Measurements from ENCODE around the gene ADRA2C.
A peak's percentile ranks its signal among the peaks of the same experiment; 100 is the strongest.

ADRA2C gene

DNA sequence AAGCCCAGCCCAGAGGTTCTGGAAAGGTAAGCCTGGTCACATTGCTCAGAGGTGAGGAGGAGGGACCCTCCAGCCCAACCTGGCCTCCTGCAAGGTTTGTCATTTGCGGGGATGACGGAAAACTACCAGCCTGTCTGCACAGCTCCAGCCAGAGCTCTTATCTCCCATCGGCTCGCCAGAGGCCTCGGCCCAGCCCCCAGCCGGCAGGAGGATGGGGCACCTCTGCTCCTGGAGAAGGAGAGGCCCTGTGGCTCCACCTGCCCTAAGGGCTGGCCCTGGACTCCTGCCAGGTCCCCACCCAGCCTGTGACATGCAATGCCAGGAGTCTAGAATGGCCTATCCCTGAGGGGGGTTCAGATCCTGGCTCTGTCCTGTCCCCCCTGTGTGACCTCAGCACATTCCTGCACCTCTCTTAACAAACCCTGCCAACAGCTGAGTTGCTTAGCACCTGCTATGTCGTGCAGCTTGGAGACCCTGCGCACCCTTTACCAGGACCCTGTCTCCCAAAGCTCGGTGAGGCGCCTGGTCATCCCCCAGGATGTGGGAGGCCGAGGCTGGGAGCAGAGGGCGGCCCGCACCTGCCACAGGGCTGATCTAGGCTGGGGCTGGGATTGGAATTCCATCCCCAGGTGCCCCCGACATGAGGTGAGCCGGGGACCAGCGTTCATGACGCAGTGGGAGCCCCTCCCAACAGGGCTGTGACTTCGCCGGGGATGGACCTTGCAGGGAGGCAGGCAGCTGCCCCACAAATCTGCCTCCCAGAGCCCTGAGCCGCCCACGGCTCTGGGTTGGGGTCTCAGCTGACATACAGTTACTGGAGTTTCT, 14.4 kb downstream of the ADRA2C start:
- H3K79me2 ChIP-seq (ENCODE audit: insufficient read depth, low read length), result no peaks in the 10 kb centered on the region
- H3K4me1 ChIP-seq (ENCODE audit: insufficient read depth, low read length), result no peaks in the 10 kb centered on the region
- H3K36me3 ChIP-seq (ENCODE audit: insufficient read depth, low read length), result no peaks in the 10 kb centered on the region
- DNase-seq (no peak), ATAC-seq (ENCODE audit: insufficient read depth, low read depth) (no peak)
- no peak for TF ChIP-seq EZH2 (IDR thresholded peaks at IDR 0.05; ENCODE audit: borderline replicate concordance, low read depth, low read length, severe bottlenecking)
- TF ChIP-seq, protein P1, sequence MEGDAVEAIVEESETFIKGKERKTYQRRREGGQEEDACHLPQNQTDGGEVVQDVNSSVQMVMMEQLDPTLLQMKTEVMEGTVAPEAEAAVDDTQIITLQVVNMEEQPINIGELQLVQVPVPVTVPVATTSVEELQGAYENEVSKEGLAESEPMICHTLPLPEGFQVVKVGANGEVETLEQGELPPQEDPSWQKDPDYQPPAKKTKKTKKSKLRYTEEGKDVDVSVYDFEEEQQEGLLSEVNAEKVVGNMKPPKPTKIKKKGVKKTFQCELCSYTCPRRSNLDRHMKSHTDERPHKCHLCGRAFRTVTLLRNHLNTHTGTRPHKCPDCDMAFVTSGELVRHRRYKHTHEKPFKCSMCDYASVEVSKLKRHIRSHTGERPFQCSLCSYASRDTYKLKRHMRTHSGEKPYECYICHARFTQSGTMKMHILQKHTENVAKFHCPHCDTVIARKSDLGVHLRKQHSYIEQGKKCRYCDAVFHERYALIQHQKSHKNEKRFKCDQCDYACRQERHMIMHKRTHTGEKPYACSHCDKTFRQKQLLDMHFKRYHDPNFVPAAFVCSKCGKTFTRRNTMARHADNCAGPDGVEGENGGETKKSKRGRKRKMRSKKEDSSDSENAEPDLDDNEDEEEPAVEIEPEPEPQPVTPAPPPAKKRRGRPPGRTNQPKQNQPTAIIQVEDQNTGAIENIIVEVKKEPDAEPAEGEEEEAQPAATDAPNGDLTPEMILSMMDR (IDR thresholded peaks at IDR 0.05; ENCODE audit: borderline replicate concordance, extremely low read depth, low read length, poor library complexity, severe bottlenecking), result no peak
- H3K4me2 ChIP-seq (ENCODE audit: insufficient read depth, low read length), result no peak overlapping the region
- no peak overlapping the region for H3K27ac ChIP-seq (ENCODE audit: low read length)
- no peaks in the 10 kb centered on the region for H3K27me3 ChIP-seq (ENCODE audit: insufficient read depth, low read length, poor library complexity)
- H3K9me3 ChIP-seq (ENCODE audit: insufficient read depth, low read length, severe bottlenecking), result no peaks in the 10 kb centered on the region
- no peak overlapping the region for H3K4me3 ChIP-seq (ENCODE audit: low read depth in 1 of 2, low read length in 2 of 2)
- no peak overlapping the region for H3K9ac ChIP-seq (ENCODE audit: low read depth, low read length)
- peaks cover 14% of the 10 kb centered on the region; the same call in 1 of the 2 replicates for H4K20me1 ChIP-seq (ENCODE audit: insufficient read depth, low read length)
- H2AFZ ChIP-seq (ENCODE audit: low read depth, low read length), result no peak overlapping the region

DNA sequence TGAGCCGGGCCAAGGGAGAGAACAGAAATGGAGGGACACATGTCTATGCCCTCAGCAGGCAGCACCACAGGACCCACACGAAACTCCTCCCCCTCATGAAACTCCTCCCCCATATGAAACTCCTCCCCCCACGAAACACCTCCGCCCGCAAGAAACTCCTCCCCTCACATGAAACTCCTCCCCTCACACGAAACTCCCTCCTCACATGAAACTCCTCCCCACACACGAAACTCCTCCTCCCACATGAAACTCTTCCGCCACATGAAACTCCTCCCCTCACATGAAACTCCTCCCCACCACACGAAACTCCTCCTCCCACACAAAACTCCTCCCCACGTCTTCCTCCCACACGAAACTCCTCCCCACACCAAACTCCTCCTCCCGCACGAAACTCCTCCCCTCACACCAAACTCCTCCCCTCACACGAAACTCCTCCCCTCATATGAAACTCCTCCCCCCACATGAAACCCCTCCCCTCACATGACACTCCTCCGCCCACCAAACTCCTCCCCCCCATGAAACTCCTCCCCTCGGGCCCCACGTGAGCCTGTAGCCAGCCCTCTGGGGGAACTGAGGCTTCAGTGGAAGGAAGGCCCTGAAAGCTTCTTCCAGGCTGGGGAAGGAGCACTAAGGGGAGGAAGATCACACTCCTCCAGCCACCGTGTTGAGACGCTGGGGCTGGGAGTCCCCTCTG, 15.2 kb downstream of the ADRA2C start:
- TF ChIP-seq, protein P1 (IDR thresholded peaks at IDR 0.05; ENCODE audit: borderline replicate concordance, extremely low read depth, low read length, poor library complexity, severe bottlenecking), result no peak
- TF ChIP-seq EZH2 (IDR thresholded peaks at IDR 0.05; ENCODE audit: borderline replicate concordance, low read depth, low read length, severe bottlenecking), result no peak
- Histone ChIP-seq H3K36me3 (ENCODE audit: insufficient read depth, low read length) (no peaks in the 10 kb centered on the region), H3K27me3 (ENCODE audit: insufficient read depth, low read length, poor library complexity) (no peaks in the 10 kb centered on the region), H3K27ac (ENCODE audit: low read length) (no peak overlapping the region), H2AFZ (ENCODE audit: low read depth, low read length) (no peak overlapping the region), H3K79me2 (ENCODE audit: insufficient read depth, low read length) (no peaks in the 10 kb centered on the region), H3K4me3 (ENCODE audit: low read depth in 1 of 2, low read length in 2 of 2) (no peak overlapping the region), H3K9ac (ENCODE audit: low read depth, low read length) (no peak overlapping the region), H4K20me1 (ENCODE audit: insufficient read depth, low read length) (peaks cover 14% of the 10 kb centered on the region; the same call in 1 of the 2 replicates), H3K4me1 (ENCODE audit: insufficient read depth, low read length) (no peaks in the 10 kb centered on the region), H3K9me3 (ENCODE audit: insufficient read depth, low read length, severe bottlenecking) (no peaks in the 10 kb centered on the region), H3K4me2 (ENCODE audit: insufficient read depth, low read length) (no peak overlapping the region)
- ATAC-seq (ENCODE audit: insufficient read depth, low read depth) (peak; percentile 39; the same call in 1 of the 3 replicates), DNase-seq (peak; percentile 4)

DNA sequence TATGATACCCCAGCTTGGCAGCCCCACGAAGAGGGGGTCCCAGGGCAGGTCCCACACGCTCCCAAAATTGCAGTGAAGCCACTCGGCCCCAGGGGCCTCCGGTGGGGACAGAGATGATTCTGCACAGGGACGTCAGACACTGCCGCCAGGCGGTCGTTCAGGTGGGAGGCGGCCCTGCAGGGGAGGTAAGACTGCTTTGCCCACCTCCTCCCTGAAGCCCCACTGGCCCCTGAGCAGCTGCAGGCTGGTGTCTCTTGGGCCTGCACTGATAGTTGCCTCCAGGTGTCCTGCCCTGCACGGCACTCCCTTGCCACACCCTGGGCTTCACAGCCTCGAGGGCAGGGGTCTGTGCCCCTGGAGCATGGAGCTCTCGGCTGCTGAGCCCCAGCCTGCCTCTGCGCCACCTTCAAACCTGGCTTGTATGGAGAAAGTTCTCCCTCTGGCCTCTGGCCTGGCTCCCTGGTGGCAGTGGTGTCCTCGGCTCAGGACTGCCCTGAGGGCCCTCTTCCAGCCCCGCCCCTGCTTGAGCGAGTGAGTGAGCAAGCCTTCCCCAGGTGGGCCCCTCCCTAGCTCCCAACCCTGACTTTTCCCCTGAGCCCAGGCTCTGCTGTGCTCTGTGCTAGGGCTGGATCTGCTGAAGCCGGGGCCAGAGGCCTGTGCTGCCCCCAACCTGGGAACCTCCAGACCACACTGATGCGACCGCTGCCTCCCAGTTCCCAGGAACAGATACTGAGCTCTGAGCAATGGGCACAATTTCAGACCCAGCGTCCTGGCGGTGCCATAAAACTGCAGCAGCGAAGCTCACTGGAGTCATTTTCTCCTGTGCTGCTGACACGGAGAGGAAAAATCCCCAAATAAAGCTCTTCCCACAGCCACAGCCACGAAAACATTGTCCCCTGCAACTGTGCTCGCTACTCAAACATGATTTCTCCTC, 16.1 kb downstream of the ADRA2C start:
- Histone ChIP-seq H3K79me2 (ENCODE audit: insufficient read depth, low read length) (no peaks in the 10 kb centered on the region), H2AFZ (ENCODE audit: low read depth, low read length) (no peak overlapping the region), H4K20me1 (ENCODE audit: insufficient read depth, low read length) (0 out of 2 replicates have a peak, but pooled peaks cover 14% of the 10 kb centered on the region), H3K36me3 (ENCODE audit: insufficient read depth, low read length) (no peaks in the 10 kb centered on the region), H3K4me3 (ENCODE audit: low read depth in 1 of 2, low read length in 2 of 2) (no peak overlapping the region), H3K4me2 (ENCODE audit: insufficient read depth, low read length) (no peak overlapping the region), H3K27ac (ENCODE audit: low read length) (no peak overlapping the region), H3K9me3 (ENCODE audit: insufficient read depth, low read length, severe bottlenecking) (no peaks in the 10 kb centered on the region), H3K4me1 (ENCODE audit: insufficient read depth, low read length) (no peaks in the 10 kb centered on the region), H3K27me3 (ENCODE audit: insufficient read depth, low read length, poor library complexity) (no peaks in the 10 kb centered on the region), H3K9ac (ENCODE audit: low read depth, low read length) (no peak overlapping the region)
- TF ChIP-seq EZH2 (IDR thresholded peaks at IDR 0.05; ENCODE audit: borderline replicate concordance, low read depth, low read length, severe bottlenecking), result no peak
- TF ChIP-seq, protein P1 (IDR thresholded peaks at IDR 0.05; ENCODE audit: borderline replicate concordance, extremely low read depth, low read length, poor library complexity, severe bottlenecking), result no peak
- DNase-seq, result no peak
- no peak for ATAC-seq (ENCODE audit: insufficient read depth, low read depth)
